DMS153 treated with DMSO at 0.1 percent for 48 hours (cell line): ENCODE measurements around the gene UNC119B.

ENCODE experiments used
- DNase-seq: peaks from one replicate; lab custom pipeline; 2025; ENCODE audit not compliant: unreplicated experiment; lab: John Stamatoyannopoulos, UW

The UNC119B gene

GRCh38 chr12:120739031-120739762 lies 28.9 kb downstream of the UNC119B start:
- no peak for DNase-seq

GRCh38 chr12:120739821-120740613 lies 29.8 kb downstream of the UNC119B start:
- no peak for DNase-seq

DNA sequence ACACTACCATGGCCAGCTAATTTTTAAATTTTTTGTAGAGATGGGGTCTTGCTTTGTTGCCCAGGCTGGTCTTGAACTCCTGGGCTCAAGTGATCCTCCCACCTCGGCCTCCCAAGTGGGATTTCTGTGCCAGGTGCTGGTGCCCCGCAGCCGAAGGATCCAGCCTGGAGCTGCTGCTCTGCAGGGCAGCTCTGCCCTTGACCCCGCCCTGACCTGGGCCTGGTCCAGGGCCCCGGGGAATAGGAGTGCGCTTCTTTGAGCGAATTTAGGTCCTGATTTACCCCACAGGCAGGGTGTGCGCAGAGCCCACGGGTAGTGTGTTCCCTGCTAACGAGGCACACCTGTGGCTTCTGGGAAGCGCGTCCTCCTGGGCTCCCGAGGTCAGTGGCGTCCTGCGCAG lies 30.6 kb downstream of the UNC119B start:
- no peak for DNase-seq

DNA sequence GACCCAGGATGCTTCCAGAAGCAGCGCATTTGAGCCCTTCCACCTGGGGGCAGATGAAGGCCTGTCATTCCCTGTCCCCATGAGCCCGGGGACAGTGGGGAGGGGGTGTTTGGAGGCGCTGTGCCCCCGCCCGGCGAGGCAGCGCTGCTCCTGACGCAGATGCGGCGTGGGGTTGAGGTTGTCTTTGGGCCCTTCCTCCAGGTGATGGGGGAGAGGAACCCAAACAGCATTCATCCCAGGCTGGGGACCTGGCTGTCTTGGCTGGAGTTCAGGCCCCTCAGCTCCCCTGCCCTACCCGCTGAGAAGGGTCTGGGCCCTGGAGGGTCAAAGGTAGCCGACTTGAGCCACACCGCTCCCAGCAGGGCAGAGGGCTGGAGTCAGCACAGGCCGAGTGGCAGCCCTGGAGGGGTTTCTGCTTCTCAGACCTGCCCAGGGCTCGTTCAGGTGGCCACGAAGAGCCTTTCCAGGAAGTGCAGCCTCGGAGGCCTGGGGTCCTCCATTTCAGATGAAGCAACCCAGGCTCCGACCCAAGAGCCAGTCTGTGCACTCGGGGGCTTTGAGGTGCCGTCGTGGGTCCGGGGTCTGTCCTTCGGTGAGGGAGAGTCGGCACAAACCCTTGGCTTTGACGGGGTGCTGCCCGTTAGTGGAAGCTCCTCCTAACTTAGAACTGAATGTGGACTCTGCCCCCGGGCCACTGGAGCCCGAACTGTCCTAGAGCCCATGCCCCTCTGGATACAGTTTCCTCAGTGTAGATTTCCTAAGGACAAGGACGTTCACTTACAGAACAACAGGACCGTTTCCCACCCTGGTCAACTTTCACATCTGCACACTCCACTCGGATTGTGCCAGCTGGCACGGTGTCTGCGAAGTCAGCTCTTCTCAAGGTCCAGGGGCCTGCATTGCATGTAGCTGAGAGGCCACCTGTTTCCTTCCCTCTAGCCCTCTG lies 31.5 kb downstream of the UNC119B start:
- no peak for DNase-seq

- DNase-seq, result no peak
These were observed 34.8 kb downstream of the UNC119B start for GRCh38 chr12:120744922-120745493.

- no peak for DNase-seq
These were observed 38.0 kb downstream of the UNC119B start for GRCh38 chr12:120748242-120748641.

DNA sequence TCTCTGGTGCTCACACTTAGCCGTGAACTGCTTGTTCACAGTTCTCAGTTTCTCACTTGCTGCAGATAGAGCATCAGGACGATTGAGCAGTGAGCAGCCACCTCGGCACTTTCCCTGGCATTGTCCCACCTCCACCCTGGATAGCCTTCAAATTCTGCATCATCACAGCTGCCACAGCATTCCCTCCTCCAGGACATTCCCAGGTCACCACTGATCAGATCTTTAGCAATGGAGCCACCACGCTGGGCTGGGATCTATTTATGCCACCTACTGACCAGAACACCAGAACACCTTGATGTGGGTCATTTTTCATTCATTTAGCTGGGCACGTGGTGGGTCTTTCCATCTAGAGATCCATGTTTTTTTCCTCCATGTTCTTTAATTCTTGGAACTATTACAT lies 39.0 kb downstream of the UNC119B start:
- DNase-seq, result no peak

GRCh38 chr12:120750806-120751205 lies 40.5 kb downstream of the UNC119B start:
- DNase-seq, result no peak

GRCh38 chr12:120751389-120751788 lies 41.1 kb downstream of the UNC119B start:
- DNase-seq, result no peak

GRCh38 chr12:120754792-120755191 lies 44.5 kb downstream of the UNC119B start:
- DNase-seq, result no peak

GRCh38 chr12:120755269-120755668 lies 45.0 kb downstream of the UNC119B start:
- DNase-seq, result no peak

GRCh38 chr12:120757226-120757742 lies 47.0 kb downstream of the UNC119B start:
- DNase-seq, result no peak

GRCh38 chr12:120757949-120758348 lies 47.7 kb downstream of the UNC119B start:
- no peak for DNase-seq

DNA sequence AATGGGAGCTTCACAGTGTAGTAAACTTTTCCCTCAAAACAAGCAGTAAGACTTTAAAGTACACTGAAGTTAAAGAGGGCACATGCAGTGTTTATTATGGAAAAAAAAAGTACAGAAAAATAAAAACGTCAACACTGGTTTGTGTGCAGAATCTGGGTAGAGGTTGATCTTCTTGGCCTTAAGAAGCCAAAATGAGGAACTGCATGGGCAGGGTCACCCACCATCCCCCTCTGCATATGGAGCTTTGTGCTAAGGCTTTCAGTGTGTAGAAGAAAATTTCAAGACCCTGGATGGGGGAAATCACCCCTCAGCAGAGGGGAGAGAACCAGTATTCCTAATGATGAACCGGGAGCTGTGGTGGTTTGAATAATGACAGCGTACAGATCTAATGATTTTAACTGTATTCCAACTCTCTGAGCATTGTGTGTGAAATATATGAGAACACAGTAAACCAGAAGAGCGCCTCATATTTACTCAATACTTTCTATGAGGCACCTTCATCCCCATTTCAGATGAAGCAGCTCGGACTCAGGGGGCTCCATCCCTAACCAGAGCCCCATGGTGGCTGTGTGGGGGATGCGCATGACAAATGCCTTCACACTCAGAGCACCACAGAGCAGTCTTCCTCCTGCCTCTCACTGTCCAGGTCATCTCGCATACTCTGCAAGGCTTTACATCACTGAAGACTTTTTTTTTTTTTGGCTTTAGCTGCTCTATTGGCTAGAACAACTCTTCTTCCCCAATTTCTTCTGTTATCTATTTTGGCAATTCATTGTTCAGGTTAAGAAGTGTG lies 48.7 kb downstream of the UNC119B start:
- DNase-seq, result no peak

GRCh38 chr12:120759591-120760348 lies 49.5 kb downstream of the UNC119B start:
- peak; percentile 80 for DNase-seq

GRCh38 chr12:120760349-120761254 lies 50.3 kb downstream of the UNC119B start:
- no peak for DNase-seq

GRCh38 chr12:120761519-120761934 lies 51.3 kb downstream of the UNC119B start:
- peak; percentile 23 for DNase-seq

GRCh38 chr12:120762086-120762485 lies 51.8 kb downstream of the UNC119B start:
- DNase-seq, result no peak
